Gastroesophageal sphincter (tissue), 3 donors: Measurements from ENCODE around the gene ZBTB40.

Experiments
- EP300 ChIP-seq: sonication (generic); formaldehyde crosslinking; IDR thresholded peaks from one replicate; pipeline ENCODE4 v1.6.1; 2017; ENCODE audit warnings: antibody characterized with exemption, mild to moderate bottlenecking
- POLR2AphosphoS5 ChIP-seq: sonication (generic); formaldehyde crosslinking; IDR thresholded peaks from one replicate; pipeline ENCODE4 v1.6.1; 2017; ENCODE audit warnings: antibody characterized with exemption
- TF ChIP-seq, protein P1 (sequence below), 4 experiments: fragments of 200-600 bp in 2 of 4; fragments of 450-650 bp in 2 of 4; sonication (generic) in 1 of 4; IDR thresholded peaks; one replicate each; pipeline ENCODE4 v1.5.1; 2017 to 2019; ENCODE audit warnings: antibody characterized with exemption in 4 of 4, mild to moderate bottlenecking in 2 of 4, moderate library complexity in 2 of 4

- no peak for TF ChIP-seq EP300
- TF ChIP-seq, protein P1, sequence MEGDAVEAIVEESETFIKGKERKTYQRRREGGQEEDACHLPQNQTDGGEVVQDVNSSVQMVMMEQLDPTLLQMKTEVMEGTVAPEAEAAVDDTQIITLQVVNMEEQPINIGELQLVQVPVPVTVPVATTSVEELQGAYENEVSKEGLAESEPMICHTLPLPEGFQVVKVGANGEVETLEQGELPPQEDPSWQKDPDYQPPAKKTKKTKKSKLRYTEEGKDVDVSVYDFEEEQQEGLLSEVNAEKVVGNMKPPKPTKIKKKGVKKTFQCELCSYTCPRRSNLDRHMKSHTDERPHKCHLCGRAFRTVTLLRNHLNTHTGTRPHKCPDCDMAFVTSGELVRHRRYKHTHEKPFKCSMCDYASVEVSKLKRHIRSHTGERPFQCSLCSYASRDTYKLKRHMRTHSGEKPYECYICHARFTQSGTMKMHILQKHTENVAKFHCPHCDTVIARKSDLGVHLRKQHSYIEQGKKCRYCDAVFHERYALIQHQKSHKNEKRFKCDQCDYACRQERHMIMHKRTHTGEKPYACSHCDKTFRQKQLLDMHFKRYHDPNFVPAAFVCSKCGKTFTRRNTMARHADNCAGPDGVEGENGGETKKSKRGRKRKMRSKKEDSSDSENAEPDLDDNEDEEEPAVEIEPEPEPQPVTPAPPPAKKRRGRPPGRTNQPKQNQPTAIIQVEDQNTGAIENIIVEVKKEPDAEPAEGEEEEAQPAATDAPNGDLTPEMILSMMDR (IDR thresholded peaks at IDR 0.05) = no peak
- no peak for TF ChIP-seq POLR2AphosphoS5
Observed at GRCh38 chr1:22484706-22485345, 33.2 kb downstream of the ZBTB40 start.
